Stimulated activated CD4-positive, alpha-beta T cell treated with anti-CD3 and anti-CD28 coated beads, Interleukin-4, amount 100 ng/mL, for 4 hours (primary cell): Measurements from ENCODE around the gene ITPR3.

Experiments
- DNase-seq, 2 experiments: peaks; one replicate each; pipeline ENCODE4 v3.0.0-alpha.2; 2020

Gene ITPR3

DNA sequence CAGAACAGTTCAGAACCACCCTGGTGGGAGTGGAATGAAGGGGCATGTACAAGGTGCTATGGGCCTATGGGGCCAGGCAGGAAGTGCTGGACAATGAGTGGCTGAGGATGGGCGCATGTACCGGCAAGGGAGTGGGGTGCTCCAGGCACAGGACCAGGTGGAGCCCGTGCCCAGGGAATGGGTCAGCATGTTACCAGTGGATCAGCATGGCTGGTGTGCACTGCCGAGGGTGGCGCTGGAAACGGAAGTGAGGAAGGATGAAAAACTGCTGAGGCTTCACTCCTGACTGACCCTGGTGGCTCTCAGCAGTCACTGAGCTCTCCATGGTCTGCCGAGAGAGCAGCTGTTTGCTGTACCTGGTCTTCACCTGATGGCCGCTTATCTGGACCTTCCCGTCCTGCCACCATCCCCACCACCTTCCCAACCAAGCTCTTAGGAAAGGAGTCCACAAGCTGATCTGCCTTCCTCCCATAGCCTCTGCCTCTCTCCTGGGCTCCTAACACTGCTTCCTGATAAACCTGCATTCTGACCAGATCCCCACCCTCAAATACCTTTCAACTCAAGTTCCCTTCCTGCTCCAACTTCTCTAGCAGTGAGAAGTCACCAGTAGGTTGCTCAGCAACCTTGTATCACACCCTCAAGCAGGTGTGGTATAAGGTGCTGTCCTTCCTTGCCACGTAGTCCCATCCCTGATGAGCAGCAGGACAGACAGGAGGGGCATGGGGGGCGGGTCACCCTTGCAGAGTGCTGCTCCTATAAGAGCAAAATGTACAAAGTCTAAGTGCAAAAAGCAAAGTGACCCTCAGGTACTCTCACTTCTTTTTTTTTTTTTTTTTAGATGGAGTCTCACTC is 83.3 kb downstream of the ITPR3 start:
- no peak for DNase-seq

DNA sequence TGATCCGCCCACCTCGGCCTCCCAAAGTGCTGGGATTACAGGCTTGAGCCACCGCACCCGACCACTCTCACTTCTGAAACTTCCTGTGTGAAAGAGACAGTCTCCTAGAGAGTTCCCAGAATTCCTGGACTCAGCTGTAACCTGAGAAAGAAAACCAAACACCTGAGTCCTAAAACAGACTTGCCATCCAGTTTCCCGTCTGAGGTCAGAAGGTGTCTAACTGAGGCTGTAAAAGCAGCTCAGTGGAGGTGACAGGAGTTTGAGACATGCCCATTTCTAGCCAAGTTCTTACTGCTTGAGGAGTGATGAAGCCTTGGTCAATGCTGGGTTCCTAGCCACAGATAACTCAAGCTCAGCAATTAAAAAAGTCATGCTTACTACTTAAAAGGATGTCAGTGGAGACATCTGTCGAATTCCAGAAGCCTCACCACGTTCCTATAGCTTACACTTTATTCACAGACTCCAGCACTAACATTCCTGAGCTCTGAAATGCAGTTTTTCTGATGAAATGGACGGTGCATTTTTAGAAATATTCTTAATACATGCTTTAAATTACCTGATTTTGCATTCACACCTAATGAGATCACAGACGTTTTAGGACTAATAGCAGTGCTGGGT is 84.3 kb downstream of the ITPR3 start:
- DNase-seq = no peak

DNA sequence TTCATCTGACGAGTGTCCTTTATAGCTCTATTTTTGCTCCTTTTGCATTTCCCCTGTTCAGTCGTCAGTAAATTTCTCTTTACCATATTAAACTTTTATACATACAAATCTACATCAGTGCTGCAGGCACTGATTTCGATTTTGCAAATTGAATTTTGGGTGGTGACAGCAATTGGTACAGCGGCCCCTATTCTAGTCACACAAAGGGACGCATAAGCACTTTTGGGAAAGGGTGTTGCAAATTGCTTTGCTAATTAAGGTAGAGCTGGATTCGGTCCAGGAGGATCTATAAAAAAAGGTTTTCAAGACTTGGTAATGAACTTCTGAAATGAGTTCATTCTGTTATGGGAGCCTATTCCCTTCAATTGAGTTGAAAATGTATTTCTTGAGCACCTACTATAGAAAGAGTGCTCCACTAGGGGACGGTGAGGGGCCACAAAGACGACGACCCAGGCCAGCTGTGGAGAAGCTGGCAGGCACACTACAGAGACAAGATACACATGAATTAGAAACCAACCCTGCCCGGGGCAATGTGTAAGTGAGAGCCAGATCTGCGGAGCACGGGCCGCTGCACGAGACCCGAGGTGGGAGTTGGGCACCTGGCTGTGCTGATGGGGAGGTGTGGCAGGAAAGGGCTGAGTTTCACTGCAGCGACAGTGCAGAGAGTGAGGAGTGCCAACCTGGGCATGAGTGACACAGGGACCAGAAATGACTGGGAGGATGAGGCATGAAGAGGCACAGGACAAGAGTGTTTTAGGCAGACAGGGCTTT is 85.0 kb downstream of the ITPR3 start:
- no peak for DNase-seq

DNA sequence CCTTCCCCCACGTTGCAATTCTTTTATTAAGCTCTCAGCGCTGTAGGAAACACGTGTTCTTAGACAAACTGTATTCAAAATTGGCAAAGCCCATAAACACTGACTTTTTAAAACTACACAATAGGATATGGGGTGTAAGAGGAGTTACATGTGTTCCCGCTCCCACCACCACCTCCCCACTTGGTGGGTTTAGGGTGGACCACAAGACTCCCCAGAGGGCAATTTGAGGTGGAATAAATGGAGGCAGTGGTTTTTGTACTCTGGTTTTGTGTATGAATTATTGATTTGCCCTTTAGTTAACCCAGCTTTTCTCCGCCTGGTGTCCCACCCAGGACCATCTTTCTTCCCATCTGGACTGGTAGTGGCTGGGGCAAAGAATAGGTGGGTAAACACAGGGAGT is 86.6 kb downstream of the ITPR3 start:
- no peak for DNase-seq

DNA sequence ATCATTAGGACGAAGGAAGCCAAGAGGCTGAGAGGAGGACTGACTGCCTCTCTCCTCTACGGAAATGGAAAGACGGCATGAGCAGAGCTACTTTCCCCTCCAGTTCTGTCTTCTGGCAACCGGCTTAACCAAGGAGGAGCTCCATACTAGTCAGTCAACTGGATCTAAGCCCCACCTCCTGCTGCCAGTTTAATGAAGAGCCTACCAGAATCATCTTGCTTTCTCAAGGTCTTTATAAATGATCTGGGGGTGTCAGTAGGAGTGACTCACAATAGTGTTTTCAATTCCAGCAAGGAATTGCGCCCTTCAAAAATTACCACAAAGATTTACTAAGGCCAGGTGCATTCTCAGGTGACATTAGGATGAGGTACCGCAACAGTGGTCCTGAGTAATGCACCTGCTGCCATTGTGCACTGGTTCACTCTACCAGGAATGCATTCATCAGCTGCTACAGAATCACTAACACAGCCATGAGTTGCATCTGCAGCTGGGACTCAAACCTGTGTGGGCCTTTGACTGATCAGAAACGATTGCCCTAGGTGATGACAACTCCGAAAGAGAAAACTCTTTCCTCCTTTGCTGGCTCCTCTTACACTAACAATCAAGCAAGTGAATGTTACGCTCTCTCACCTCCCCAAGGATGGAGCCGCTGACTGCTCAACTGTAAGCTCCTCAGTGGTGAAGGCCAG is 87.5 kb downstream of the ITPR3 start:
- DNase-seq = no peak

DNA sequence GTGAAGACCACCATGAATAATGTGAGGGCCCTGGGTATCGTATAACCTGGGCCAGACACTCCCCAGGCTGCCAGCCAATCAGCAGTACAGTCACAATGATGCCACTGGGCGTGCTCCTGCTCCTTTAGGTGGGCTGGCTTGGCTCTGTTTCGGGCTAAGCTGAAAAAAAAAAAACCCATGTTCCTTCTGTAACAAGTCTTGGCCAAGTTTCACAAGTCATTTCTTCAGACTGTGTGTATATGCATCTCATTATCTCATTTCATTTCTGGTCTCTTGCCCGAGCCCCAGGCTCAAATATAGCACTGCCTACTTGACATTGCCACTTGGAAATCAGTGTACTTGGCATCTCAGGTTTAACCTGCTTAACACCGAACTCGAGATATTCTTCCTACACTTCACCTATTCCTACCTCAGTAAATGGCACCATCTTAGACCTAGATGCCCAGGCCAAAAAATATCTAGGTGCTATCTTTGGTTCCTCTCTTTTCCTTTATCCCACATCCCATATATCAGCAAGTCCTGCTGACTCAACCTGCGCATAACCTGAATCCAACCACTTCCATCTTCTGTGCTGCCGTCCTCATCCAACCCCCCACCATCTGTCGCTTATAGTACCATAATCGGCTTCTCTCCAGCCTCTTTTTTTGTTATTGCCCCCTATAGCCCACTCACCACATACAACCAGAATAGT is 88.6 kb downstream of the ITPR3 start:
- DNase-seq = no peak

DNA sequence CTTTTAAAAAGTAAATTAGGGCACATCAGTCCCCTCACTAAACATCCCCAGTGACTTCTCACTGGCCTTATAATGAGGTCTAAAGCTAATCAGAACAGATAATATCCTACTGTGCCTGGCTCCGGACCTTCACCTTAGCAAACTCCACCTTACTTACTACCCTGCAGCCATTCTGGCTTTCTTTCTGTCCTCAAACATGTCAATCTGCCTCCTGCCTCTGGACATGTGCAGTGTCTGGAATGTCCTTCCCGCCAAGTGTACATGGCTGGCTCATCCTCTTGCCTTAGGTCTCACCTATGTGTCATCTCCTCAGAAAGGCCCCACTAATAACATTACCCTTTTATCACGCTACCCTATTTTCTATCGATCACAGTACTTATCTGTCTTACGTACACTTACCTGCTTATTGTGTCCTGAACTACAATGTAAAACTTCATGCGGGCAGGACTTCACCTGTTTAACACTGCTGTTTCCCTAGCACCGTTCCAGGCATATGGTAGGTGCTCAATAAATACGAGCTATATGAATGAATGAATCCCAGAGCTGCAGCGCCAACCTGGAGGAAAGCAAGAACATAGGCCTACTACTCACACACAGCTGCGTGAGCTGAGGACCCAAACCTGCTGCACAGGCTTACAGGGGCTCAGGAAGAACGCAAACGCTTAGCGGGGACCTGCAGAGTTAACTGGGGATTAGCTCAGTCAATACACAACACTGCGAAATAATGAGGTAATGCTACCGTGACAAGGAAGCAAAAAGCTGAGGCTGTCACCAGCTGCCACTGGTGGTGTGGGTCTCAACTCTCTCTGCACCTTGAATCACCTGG is 89.4 kb downstream of the ITPR3 start:
- no peak for DNase-seq

DNA sequence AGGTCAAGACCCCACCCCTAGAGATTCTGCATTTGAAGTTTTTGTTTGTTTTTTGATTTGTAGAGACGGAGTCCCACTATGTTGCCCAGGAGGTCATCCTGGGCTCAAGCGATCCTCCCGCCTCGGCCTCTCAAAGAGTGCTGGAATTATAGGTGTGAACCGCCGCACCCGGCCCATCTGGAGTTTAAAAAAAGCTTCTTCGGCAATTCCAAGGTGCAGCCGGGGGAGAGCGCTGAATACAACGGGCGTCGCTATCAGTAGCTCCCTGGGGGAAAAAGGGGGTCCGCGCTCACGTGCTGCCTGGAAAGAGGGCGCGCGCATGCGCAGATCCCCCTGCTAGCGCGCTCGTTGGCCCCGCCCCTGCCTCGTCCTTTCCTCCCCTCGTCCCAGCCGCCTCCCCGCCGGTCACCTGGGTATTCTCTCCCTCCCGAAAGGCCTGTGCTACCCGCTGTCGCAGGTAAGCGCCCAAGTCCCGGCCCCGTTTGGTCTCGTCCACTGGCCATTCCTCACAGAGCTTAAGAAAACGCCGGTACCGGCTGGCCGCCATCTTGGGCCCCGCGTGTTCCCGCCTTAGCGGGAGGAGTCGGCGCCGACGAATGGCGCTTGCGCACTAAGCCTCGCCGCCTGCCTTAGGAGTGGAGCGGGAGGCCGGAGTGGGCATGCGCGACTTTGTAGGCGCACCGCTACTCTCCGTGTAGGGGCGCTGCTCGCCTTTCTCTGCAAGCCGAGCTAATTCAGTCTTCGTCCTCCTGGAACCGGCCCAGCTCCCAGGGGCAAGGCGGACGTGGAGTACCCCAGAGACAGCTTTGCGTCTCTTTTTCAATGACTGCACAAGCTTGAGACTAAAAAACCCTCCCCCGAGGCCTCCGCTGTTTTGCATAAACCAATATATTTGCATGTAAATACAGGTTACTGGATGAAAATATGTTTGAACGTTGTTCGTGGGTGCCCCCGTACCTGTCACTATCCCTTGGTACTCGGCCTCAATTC is 90.3 kb downstream of the ITPR3 start, which contains the start of gene UQCC2:
Gene UQCC2 (minus strand): TSS at position 561 of the 990 bp plus-strand sequence. CDS start 14 bp downstream, at position 547.
- peak; percentile 96 to 97 for DNase-seq

DNA sequence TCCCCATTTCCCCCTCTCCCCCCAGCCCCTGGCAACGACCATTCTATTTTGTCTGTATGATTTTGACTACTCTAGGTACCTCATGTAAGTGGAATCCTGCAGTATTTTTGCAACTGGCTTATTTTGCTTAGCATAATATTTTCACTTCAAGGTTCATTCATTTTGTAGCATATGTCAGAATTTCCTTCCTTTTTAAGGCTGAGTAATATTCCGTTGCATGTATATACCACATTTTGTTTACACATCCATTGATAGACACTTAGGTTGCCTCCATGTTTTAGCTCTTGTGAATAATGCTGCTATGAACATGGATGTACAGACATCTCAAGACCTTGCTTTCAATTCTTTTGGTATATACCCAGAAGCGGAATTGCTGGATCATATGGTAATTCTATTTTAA is 91.8 kb downstream of the ITPR3 start:
- no peak for DNase-seq

DNA sequence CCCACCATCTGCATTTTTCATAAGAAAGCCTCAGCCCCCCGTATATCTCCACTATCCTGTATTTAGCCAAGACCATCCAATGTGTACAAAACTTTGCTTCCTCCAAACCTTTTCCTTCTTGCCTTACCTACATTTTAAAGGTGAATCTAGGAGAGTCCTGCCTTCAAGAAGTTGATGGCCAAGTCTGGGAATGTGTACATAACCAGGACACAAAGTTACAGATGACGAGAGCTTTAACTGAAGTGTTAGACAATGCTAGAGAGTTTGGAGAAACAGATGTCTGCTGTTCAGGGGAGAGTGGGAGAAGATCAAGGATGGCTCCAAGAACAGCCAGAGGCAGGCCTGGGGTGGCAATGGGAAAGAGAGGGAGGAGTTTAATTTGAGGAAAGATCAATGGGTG is 92.7 kb downstream of the ITPR3 start:
- DNase-seq = no peak

DNA sequence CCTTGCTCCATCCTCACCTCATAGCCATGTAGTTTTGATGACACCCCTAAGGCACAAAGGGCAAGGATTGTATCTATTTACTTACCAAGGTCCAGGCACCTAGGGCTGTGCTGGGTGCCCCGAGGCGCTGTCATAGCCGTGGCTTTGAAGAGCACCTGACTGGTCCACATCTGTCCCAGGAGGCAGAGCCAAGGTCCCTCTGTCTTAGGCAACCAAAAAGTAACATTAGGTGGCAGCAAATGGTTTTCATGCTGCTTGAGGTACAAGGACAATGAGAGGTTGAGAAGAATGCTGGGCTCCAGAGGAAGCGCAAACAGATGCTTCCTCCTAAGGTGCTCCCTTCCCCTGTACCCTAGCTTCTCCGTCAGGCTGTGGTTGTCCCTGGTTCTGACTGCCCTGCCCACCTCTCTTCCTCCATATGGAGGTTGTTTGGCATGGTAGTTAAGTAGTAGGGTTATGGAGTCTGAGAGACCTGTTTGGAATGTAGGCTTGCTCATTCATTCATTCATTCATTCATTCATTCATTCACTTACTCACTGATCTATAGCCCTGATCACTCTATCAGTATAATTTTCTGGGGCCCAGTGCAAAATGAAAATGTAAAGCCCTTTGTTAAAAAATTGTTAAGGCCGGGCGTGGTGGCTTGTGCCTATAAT is 93.4 kb downstream of the ITPR3 start:
- DNase-seq = no peak

DNA sequence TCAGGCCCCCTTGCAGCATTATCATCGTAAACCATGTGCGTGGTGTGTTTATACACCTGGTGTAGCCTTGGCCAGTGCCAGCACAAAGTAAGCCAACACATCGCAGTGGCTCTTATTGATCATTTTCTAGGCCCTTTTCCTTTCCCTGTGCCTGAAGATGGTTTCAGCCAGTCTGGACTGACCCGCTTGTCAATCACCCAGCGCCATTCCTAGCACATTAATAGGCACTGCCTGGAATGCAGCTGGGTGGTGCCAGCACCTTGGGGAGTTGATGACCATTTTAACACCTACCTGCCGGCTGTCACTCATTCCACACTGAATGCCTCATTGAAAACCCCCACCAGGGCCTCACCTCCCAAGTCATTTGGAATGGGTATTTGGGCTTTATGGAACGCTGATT is 95.3 kb downstream of the ITPR3 start:
- no peak for DNase-seq

DNA sequence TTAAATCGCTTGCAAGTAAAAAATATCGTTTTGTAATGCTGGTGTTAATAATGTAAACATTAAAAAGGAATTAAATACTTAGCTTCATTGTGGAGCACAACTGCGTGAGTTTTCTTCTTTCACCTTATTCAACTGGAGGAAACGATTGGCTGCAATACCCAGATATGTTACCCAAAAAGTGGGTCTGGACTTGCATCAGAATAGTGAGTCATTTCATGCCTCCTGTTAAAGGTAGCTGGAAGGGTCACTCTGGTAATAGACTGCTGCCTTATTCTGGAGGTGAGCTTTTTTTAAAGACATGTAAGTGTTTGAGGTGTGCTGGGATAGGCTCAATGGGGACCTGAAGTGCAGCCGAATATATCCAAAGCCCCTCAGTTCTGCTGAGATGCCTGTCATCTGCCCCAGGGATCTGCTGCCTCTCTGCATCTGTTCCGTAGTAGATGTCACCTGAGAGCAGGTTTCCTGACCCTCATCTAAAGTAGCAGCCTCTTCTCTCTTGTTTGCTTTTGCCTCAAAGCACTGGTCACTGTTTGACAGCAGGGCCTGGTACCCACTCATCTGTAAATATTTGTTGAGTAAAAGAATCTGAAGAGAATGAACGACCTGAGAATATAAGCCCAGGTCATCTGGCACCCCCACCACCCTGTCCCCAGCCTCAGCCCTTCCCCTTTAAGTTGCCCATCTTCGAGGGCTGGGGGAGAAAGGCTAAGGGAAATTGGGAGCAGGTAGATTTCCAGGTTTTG is 95.9 kb downstream of the ITPR3 start:
- DNase-seq = no peak

DNA sequence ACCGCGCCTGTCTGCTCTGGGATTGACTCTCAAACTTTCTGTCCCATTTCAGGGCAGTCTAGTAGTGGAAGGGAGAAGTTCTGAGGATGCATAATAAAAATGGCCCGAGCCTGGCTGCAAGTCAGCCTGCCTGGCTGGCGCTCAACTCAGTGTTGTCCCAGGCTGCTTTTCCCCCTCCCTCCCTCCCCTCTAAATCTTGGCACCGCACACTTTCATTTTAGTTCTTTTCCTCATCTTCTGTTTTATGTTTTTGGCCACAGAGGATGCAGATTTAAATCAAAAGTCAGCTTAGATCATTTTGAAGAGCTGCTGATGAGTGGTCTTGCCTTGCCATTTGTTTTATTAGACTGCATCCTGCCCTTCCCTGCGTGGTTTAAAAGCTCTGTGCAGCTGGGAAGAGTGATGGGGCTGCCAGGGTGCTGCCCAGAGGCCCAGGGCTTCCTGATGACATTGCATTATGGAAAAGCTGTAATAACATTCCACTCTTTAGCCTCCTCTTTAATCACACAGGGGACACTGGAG is 96.9 kb downstream of the ITPR3 start:
- no peak for DNase-seq

DNA sequence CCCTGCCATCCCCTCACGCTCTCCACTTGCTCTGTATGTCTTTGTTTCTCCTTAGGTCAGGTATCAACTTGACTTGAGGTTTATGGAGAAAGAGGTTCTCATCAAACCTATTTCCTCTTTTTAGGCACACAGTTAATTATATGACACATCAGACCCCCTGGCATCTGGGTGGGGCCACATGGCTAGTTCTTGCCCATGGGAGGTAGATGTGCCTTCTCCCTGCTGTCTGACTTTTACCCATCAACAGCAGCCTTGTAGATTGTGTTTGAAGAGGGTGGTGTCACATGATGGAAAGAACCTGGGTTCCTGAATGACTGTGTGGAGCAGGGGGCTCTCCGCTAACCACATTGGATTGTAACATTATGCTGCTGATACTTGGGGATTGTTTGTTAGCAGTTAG is 97.6 kb downstream of the ITPR3 start:
- DNase-seq = no peak

DNA sequence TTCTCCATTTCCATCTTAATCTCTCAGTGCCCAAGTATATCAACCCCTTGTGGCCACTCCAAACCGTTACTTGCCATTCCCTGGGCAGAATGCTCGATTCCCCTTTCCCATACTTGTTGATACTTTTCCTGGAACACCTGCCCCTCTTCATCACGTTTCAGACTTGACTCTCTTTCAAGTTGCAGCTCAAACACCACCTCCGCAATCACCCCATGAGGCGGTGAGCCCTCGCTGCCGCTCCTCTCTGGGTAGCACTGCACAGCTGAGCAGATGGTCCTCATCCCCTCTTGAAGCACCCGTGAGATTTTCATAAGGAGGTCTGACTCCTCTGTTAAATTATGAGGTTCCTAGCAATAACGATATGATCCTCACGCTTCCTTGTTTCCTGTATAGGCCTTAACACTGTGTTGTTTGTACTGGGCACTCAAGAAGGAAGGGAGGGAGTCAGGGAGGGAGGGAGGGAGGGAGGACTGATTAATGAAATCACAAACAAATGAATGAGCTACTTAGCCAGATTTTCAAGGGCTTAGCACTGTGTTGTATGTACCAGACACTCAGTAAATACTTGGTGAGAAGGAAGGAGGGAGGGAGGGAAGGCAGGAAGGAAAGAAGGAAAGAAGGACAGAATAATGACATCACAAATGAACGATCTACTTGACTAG is 98.3 kb downstream of the ITPR3 start:
- no peak for DNase-seq

DNA sequence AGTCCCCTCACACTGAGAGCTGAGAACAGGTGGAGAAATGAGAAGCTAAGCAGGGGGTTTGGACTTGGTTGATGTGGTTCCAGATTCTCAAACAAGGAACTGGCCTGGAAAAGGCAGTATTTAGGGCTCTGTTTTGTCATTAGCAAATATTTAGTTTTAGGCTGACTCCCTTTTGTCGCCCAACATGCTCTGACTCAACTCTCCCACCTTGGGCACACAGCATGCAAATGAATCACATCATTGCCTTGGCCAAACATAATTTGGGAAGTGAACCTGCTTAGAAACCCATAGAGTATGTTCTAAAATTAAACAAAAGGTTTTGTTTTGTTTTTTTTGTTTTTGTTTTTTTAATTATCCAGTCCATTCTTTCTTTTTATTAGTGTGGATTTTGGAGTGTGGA is 99.9 kb downstream of the ITPR3 start:
- DNase-seq = no peak

DNA sequence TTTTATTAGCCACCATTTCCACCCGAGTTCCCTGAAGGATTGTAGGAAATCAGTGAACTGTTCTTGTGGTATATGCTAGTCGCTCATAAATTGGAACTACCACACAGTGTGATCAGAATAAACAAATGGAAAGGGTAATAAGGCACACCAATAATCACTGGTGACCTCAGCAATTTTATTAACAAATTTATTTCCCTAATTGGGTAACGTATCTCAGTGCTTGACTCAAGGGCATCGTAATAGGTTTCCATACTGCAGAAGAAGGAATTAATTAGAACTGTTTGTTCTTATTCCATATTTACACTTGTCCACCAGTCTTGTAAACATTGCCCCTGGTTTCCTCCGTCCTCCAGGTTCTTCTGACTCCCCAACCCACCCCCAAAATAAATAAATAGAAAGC is 100.4 kb downstream of the ITPR3 start:
- no peak for DNase-seq
